Tibial nerve (tissue), 4 donors: ENCODE data around the gene RASAL2. TPM values are rescaled to one million over a fixed set of nuclear protein-coding genes. Genes with fewer than 3 reads are reported as not detected.
"Not testable (repeated sequence)": the region's sequence is repeated elsewhere in the genome, so short reads cannot be mapped to it uniquely, and the experiment has no call there.

Experiments used
- DNase-seq, 2 donors: peaks; one replicate each; pipeline ENCODE4 v3.0.0-alpha.2; 2019; ENCODE audit warnings: low spot score in 2 of 2
- H3K27ac ChIP-seq, 4 donors: fragments of 200-600 bp; sonication (generic) in 3 of 4; one replicate each; pipeline ENCODE4 v1.5.1; 2017 to 2019; ENCODE audit warnings: mild to moderate bottlenecking in 1 of 4
- H3K27me3 ChIP-seq, 2 donors: fragments of 200-600 bp; sonication (generic) in 1 of 2; one replicate each; pipeline versions ENCODE4 v1.5.1 to v1.6.0; 2017 to 2019
- H3K36me3 ChIP-seq, 3 donors: fragments of 200-600 bp; sonication (generic); one replicate each; pipeline ENCODE4 v1.5.1; 2018 to 2019
- H3K4me1 ChIP-seq, 4 donors: fragments of 200-600 bp; sonication (generic) in 3 of 4; one replicate each; pipeline ENCODE4 v1.5.1; 2017 to 2019
- H3K4me3 ChIP-seq, 4 donors: fragments of 200-600 bp; sonication (generic) in 3 of 4; one replicate each; pipeline ENCODE4 v1.5.1; 2017 to 2019; ENCODE audit warnings: mild to moderate bottlenecking in 1 of 4, moderate library complexity in 1 of 4
- H3K9me3 ChIP-seq, 4 donors: fragments of 200-600 bp; sonication (generic) in 3 of 4; one replicate each; pipeline ENCODE4 v1.5.1; 2017 to 2019
- CTCF ChIP-seq, 5 experiments: fragments of 200-600 bp in 3 of 5; fragments of 450-650 bp in 2 of 5; sonication (generic) in 3 of 5; IDR thresholded peaks; one replicate each; pipeline ENCODE4 v1.5.1; 2016 to 2019; ENCODE audit warnings: antibody characterized with exemption in 5 of 5, mild to moderate bottlenecking in 3 of 5, moderate library complexity in 2 of 5
- EP300 ChIP-seq, 2 donors: sonication (generic); formaldehyde crosslinking; IDR thresholded peaks; one replicate each; pipeline ENCODE4 v1.6.1; 2017; ENCODE audit warnings: antibody characterized with exemption in 2 of 2, mild to moderate bottlenecking in 1 of 2
- POLR2A ChIP-seq, 2 donors: fragments of 450-650 bp; IDR thresholded peaks; one replicate each; pipeline ENCODE4 v1.6.1; 2017; ENCODE audit warnings: antibody characterized with exemption in 2 of 2, mild to moderate bottlenecking in 2 of 2, moderate library complexity in 2 of 2
- WGBS, 2 donors: methylation state at CpG; one replicate each; pipeline ENCODE4 v1.1.5; 2018; 5-methylcytosine and 5-hydroxymethylcytosine counted together
- total RNA-seq, 4 donors: library from RNA; depleted of rRNA; stranded (reverse); fragments of >200 nt; gene quantifications; one replicate each; pipeline ENCODE4 v1.1.0, GENCODE V29; 2016

RASAL2 gene
- total RNA-seq, 4 donors from 2014 or later = 40.5 to 44.8 (median 43.0) TPM

- Histone ChIP-seq H3K4me3 (no peak overlapping the region), H3K27ac (peak overlapping the region in 2 of 4 donors; percentile 79 to 87), H3K36me3 (no peaks in the 10 kb centered on the region), H3K27me3 (no peaks in the 10 kb centered on the region), H3K9me3 (no peaks in the 10 kb centered on the region), H3K4me1 (peaks cover 0 to 56% (median 17%) of the 10 kb centered on the region in 4 donors)
- 81 to 82% methylated on average over 1 of the region's 1 CpG for WGBS, 2 donors
- no peak for DNase-seq
- no peak for TF ChIP-seq EP300 (IDR thresholded peaks at IDR 0.05)
- TF ChIP-seq POLR2A (IDR thresholded peaks at IDR 0.05) = no peak
- no peak for TF ChIP-seq CTCF (IDR thresholded peaks at IDR 0.05)
Observed at GRCh38 chr1:178345807-178346206, 251.9 kb downstream of the RASAL2 start.

GRCh38 chr1:178349801-178350200, 255.9 kb downstream of the RASAL2 start:
- Histone ChIP-seq H3K4me3 (no peak overlapping the region), H3K9me3 (peaks cover 0 to 8% (median 0%) of the 10 kb centered on the region in 4 donors), H3K27ac (no peak overlapping the region), H3K4me1 (peaks cover 0 to 16% (median 4%) of the 10 kb centered on the region in 4 donors), H3K36me3 (peaks cover 0 to 6% (median 0%) of the 10 kb centered on the region in 3 donors), H3K27me3 (no peaks in the 10 kb centered on the region)
- no peak for DNase-seq
- TF ChIP-seq CTCF (IDR thresholded peaks at IDR 0.05) (no peak), EP300 (IDR thresholded peaks at IDR 0.05) (no peak), POLR2A (IDR thresholded peaks at IDR 0.05) (no peak)
- WGBS, 2 donors = 86 to 89% methylated on average over 3 of the region's 3 CpGs

GRCh38 chr1:178351911-178352310, 258.0 kb downstream of the RASAL2 start:
- H3K27me3 ChIP-seq, H3K4me3 ChIP-seq, H3K9me3 ChIP-seq, DNase-seq, H3K36me3 ChIP-seq, H3K4me1 ChIP-seq, H3K27ac ChIP-seq: not testable (repeated sequence)
- 25 to 33% methylated on average over 1 of the region's 1 CpG for WGBS, 2 donors

- no peaks in the 10 kb centered on the region for H3K27me3 ChIP-seq
- H3K27ac ChIP-seq = no peak overlapping the region
- H3K4me1 ChIP-seq = no peaks in the 10 kb centered on the region
- peaks cover 0 to 8% (median 0%) of the 10 kb centered on the region in 4 donors for H3K9me3 ChIP-seq
- TF ChIP-seq EP300 (IDR thresholded peaks at IDR 0.05) (no peak), POLR2A (IDR thresholded peaks at IDR 0.05) (no peak), CTCF (IDR thresholded peaks at IDR 0.05) (no peak)
- H3K36me3 ChIP-seq = peaks cover 0 to 6% (median 0%) of the 10 kb centered on the region in 3 donors
- 95 to 97% methylated on average over 4 of the region's 4 CpGs for WGBS, 2 donors
- no peak overlapping the region for H3K4me3 ChIP-seq
- DNase-seq = no peak
Observed at GRCh38 chr1:178352790-178353416, 259.0 kb downstream of the RASAL2 start.

- 96 to 97% methylated on average over 1 of the region's 1 CpG for WGBS, 2 donors
- Histone ChIP-seq H3K36me3 (peaks cover 0 to 6% (median 0%) of the 10 kb centered on the region in 3 donors), H3K9me3 (peaks cover 0 to 8% (median 0%) of the 10 kb centered on the region in 4 donors), H3K27me3 (no peaks in the 10 kb centered on the region), H3K4me3 (no peak overlapping the region), H3K27ac (no peak overlapping the region), H3K4me1 (no peaks in the 10 kb centered on the region)
- DNase-seq = no peak
- TF ChIP-seq CTCF (IDR thresholded peaks at IDR 0.05) (no peak), POLR2A (IDR thresholded peaks at IDR 0.05) (no peak), EP300 (IDR thresholded peaks at IDR 0.05) (no peak)
Observed at GRCh38 chr1:178353524-178353923, 259.6 kb downstream of the RASAL2 start.
